GM19099 (cell line): ENCODE measurements around the gene GPR148.

Source experiments
- POLR2A ChIP-seq: IDR thresholded peaks from 3 replicates; pipeline ENCODE4 v1.6.1; 2011; ENCODE audit warnings: low read depth; ENCODE audit not compliant: insufficient read length; ENCODE audit errors: extremely low read depth

Gene GPR148

GRCh38 chr2:130728549-130729316 lies at the start of gene GPR148:
GPR148 (plus strand) TSS chr2:130729070; CDS start chr2:130729152, 82 bp downstream.
- no peak for TF ChIP-seq POLR2A

GRCh38 chr2:130720036-130720435 lies 8.8 kb upstream of the GPR148 start:
- TF ChIP-seq POLR2A = no peak

GRCh38 chr2:130720528-130720927 lies 8.3 kb upstream of the GPR148 start:
- no peak for TF ChIP-seq POLR2A

GRCh38 chr2:130724455-130724854 lies 4.4 kb upstream of the GPR148 start:
- no peak for TF ChIP-seq POLR2A

- no peak for TF ChIP-seq POLR2A
These were observed 2.2 kb upstream of the GPR148 start for GRCh38 chr2:130726614-130727180.

- no peak for TF ChIP-seq POLR2A
These were observed 1.5 kb upstream of the GPR148 start for GRCh38 chr2:130727286-130727924.

- TF ChIP-seq POLR2A = no peak
These were observed 839 bp upstream of the GPR148 start for GRCh38 chr2:130728007-130728454.

GRCh38 chr2:130729322-130730299 lies 741 bp downstream of the GPR148 start:
- TF ChIP-seq POLR2A = no peak

- TF ChIP-seq POLR2A = no peak
These were observed 6.3 kb downstream of the GPR148 start for GRCh38 chr2:130735200-130735599.

- no peak for TF ChIP-seq POLR2A
These were observed 7.6 kb downstream of the GPR148 start for GRCh38 chr2:130736487-130736886.

- no peak for TF ChIP-seq POLR2A
These were observed 8.7 kb downstream of the GPR148 start for GRCh38 chr2:130737592-130737991.

- no peak for TF ChIP-seq POLR2A
These were observed 11.8 kb downstream of the GPR148 start for GRCh38 chr2:130740671-130741070.

- TF ChIP-seq POLR2A = no peak
These were observed 14.4 kb downstream of the GPR148 start for GRCh38 chr2:130743278-130743677.

GRCh38 chr2:130744287-130745117 lies 15.6 kb downstream of the GPR148 start:
- TF ChIP-seq POLR2A = no peak
